ENCODE measurements around the gene METAP1D.
"Not testable (repeated sequence)": the region's sequence is repeated elsewhere in the genome, so short reads cannot be mapped to it uniquely, and the experiment has no call there.

Gene METAP1D

GRCh38 chr2:171999604-172000469 lies at the start of gene METAP1D:
TSS of gene METAP1D (plus strand) at chr2:171999953. CDS start at chr2:171999970, 17 bp downstream.
- peak; percentile 64 to 71 for DNase-seq (ENCODE audit: low read depth in 2 of 2)

- DNase-seq (ENCODE audit: low read depth in 2 of 2), result no peak
These were observed 47.5 kb upstream of the METAP1D start for GRCh38 chr2:171952276-171952675.

GRCh38 chr2:171952748-171953147 lies 47.0 kb upstream of the METAP1D start:
- DNase-seq (ENCODE audit: low read depth in 2 of 2), result no peak

- no peak for DNase-seq (ENCODE audit: low read depth in 2 of 2)
These were observed 43.5 kb upstream of the METAP1D start for GRCh38 chr2:171956135-171956825.

GRCh38 chr2:171957061-171957460 lies 42.7 kb upstream of the METAP1D start:
- DNase-seq (ENCODE audit: low read depth in 2 of 2), result no peak

GRCh38 chr2:171958475-171958874 lies 41.3 kb upstream of the METAP1D start:
- DNase-seq (ENCODE audit: low read depth in 2 of 2), result no peak

GRCh38 chr2:171959998-171960397 lies 39.8 kb upstream of the METAP1D start:
- no peak for DNase-seq (ENCODE audit: low read depth in 2 of 2)

- DNase-seq (ENCODE audit: low read depth in 2 of 2), result no peak
These were observed 39.2 kb upstream of the METAP1D start for GRCh38 chr2:171960570-171960969.

GRCh38 chr2:171963198-171963597 lies 36.6 kb upstream of the METAP1D start:
- DNase-seq (ENCODE audit: low read depth in 2 of 2), result no peak

GRCh38 chr2:171964308-171964707 lies 35.4 kb upstream of the METAP1D start:
- DNase-seq (ENCODE audit: low read depth in 2 of 2), result no peak

GRCh38 chr2:171965238-171965637 lies 34.5 kb upstream of the METAP1D start:
- DNase-seq (ENCODE audit: low read depth in 2 of 2), result no peak

GRCh38 chr2:171965661-171966060 lies 34.1 kb upstream of the METAP1D start:
- DNase-seq (ENCODE audit: low read depth in 2 of 2), result no peak

GRCh38 chr2:171966235-171966634 lies 33.5 kb upstream of the METAP1D start:
- DNase-seq (ENCODE audit: low read depth in 2 of 2), result no peak

- no peak for DNase-seq (ENCODE audit: low read depth in 2 of 2)
These were observed 33.1 kb upstream of the METAP1D start for GRCh38 chr2:171966688-171967087.

- DNase-seq (ENCODE audit: low read depth in 2 of 2), result no peak
These were observed 31.2 kb upstream of the METAP1D start for GRCh38 chr2:171968509-171968908.

GRCh38 chr2:171972329-171972982 lies 27.3 kb upstream of the METAP1D start:
- no peak for DNase-seq (ENCODE audit: low read depth in 2 of 2)

GRCh38 chr2:171979103-171979502 lies 20.6 kb upstream of the METAP1D start:
- no peak for DNase-seq (ENCODE audit: low read depth in 2 of 2)

GRCh38 chr2:171983924-171984323 lies 15.8 kb upstream of the METAP1D start:
- DNase-seq (ENCODE audit: low read depth in 2 of 2), result not testable (repeated sequence)

- no peak for DNase-seq (ENCODE audit: low read depth in 2 of 2)
These were observed 14.7 kb upstream of the METAP1D start for GRCh38 chr2:171985076-171985475.

GRCh38 chr2:171986778-171987177 lies 13.0 kb upstream of the METAP1D start:
- no peak for DNase-seq (ENCODE audit: low read depth in 2 of 2)

GRCh38 chr2:171991027-171991426 lies 8.7 kb upstream of the METAP1D start:
- no peak for DNase-seq (ENCODE audit: low read depth in 2 of 2)

GRCh38 chr2:171995586-171995985 lies 4.2 kb upstream of the METAP1D start:
- DNase-seq (ENCODE audit: low read depth in 2 of 2), result no peak

- no peak for DNase-seq (ENCODE audit: low read depth in 2 of 2)
These were observed 3.7 kb upstream of the METAP1D start for GRCh38 chr2:171996021-171996420.

All from stimulated activated CD8-positive, alpha-beta memory T cell treated with anti-CD3 and anti-CD28 coated beads, Interleukin-2, amount 100 ng/mL, for 1 hour (primary cell).